Measurements from ENCODE around the gene LIPA. TPM values are rescaled to one million over a fixed set of nuclear protein-coding genes. Genes with fewer than 3 reads are reported as not detected.
A peak's percentile ranks its signal among the peaks of the same experiment; 100 is the strongest.

The LIPA gene
- total and polyA plus RNA-seq, 8 donors: 4.7 to 52.6 (median 17.6) TPM

DNA sequence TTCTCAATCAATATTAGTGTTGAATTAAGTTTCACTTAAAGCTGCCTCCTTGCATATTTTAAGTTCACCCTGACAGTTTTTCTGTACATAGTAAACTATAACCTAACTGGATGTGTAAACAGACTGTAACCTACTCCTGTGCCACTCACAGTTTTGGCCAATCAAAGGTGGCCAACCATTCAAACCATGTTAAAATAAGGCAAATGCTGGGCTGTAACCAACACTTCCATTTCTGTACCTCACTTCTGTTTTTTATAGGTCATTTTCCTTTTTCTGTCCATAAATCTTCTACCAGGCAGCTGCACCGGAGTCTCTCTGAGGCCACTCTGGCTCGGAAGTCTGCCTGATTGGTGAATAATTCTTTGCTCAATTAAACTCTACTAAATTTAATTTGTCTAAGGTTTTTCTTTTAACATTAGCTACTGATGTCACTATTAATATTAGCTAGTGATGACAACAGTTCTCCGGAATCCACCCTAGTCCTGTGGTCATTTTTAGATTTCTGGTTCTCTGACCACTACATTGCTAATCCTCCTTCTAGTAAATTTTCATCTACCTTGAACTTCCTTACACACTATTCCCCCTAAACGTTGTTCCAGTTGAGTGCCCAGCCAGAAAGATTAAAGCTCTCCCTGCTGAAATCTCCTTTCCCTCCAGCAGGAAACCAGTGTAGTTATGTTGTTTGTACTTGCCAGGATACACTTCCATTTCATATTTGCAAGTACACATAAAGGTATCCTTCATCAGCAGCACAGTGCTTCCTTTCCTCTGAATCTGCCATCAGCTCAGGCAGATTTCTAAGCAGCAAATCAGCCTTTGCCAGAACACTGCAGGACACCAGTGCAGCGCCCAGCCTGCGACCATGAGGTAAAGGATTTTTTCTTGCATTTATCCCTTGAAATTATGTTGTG, 31.7 kb upstream of the LIPA start:
- TF ChIP-seq, protein P1, sequence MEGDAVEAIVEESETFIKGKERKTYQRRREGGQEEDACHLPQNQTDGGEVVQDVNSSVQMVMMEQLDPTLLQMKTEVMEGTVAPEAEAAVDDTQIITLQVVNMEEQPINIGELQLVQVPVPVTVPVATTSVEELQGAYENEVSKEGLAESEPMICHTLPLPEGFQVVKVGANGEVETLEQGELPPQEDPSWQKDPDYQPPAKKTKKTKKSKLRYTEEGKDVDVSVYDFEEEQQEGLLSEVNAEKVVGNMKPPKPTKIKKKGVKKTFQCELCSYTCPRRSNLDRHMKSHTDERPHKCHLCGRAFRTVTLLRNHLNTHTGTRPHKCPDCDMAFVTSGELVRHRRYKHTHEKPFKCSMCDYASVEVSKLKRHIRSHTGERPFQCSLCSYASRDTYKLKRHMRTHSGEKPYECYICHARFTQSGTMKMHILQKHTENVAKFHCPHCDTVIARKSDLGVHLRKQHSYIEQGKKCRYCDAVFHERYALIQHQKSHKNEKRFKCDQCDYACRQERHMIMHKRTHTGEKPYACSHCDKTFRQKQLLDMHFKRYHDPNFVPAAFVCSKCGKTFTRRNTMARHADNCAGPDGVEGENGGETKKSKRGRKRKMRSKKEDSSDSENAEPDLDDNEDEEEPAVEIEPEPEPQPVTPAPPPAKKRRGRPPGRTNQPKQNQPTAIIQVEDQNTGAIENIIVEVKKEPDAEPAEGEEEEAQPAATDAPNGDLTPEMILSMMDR (IDR thresholded peaks at IDR 0.05): no peak
- WGBS, 2 donors: 53 to 56% methylated on average over 6 of the region's 6 CpGs
- no peak overlapping the region for H3K4me3 ChIP-seq
- intact Hi-C loops (cut with DNase I): no loop called here
- no peaks in the 10 kb centered on the region for H3K27me3 ChIP-seq
- ATAC-seq (peak in 3 of 4 donors; percentile 53 to 58 (median 57)), DNase-seq (no peak), FAIRE-seq (no peak)
- no peaks in the 10 kb centered on the region for H3K36me3 ChIP-seq
- peak overlapping the region in 3 of 4 donors; percentile 23 to 76 (median 70) for H3K27ac ChIP-seq
- H3K4me1 ChIP-seq: peaks cover 0 to 18% (median 2%) of the 10 kb centered on the region in 3 donors
- H3K9me3 ChIP-seq: no peaks in the 10 kb centered on the region

DNA sequence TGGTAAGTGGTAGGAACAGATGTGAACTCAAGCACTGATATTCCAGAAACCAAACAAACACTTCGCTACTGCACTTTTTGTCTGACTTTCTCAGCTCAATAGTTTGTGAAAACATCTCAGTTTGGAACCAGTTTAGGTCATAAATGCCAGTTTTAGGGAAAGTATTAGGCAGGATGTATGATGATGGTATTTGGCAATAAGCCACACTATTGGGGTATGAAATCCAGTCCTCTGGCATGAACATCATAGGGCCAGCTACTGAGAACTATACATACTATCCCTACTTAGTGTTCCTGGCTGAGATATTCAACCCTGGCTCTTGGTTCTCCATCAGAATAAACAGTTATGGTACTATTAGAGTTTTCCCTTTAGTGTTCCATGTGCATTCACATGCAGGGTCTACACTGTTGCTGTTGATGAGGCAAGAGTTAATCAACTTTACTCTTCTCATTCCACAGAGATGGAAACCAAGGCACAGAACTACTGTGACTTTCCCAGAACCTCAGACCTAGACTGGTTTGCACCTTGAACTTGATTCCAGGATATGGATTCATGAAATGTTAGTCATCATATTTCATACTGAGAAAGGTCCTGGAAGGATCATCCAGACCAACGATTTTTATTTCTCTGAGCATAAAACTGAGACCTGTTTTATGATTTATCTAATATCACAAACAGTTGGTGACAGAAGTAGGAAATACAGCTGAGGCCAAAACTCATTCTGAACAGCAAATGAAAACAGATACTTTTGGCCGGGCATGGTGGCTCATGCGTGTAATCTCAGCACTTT, 30.2 kb upstream of the LIPA start:
- peaks cover 0 to 25% (median 7%) of the 10 kb centered on the region in 3 donors for H3K4me1 ChIP-seq
- DNase-seq: no peak
- H3K27ac ChIP-seq: peak overlapping the region in 1 of 4 donors; percentile 8
- TF ChIP-seq, protein P1 (IDR thresholded peaks at IDR 0.05): no peak
- ATAC-seq: no peak
- intact Hi-C loops (cut with DNase I): no loop called here
- H3K4me3 ChIP-seq: no peak overlapping the region
- H3K9me3 ChIP-seq: no peaks in the 10 kb centered on the region
- no peaks in the 10 kb centered on the region for H3K36me3 ChIP-seq
- H3K27me3 ChIP-seq: no peaks in the 10 kb centered on the region
- 69 to 76% methylated on average over 4 of the region's 4 CpGs for WGBS, 2 donors
- FAIRE-seq: no peak

DNA sequence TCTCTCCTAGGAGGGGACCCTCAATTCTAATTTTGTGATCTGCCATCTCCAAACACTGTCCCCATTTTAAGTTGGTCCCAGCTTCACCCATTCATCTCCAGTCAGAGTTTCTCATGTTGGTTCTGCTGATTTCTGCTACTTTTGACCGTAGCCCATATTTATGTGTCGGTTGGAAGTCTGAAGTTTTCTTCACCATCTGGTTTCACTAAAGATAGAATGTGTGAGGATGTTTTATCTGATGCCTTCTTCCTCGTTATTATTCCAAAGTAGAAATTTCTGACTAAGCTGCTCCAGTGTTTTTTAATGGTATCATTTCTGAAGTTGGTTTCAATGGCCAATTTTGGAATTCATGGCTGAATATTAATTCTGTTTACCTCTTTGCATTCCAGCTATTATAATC, 28.9 kb upstream of the LIPA start:
- FAIRE-seq: no peak
- Histone ChIP-seq H3K9me3 (no peaks in the 10 kb centered on the region), H3K4me3 (no peak overlapping the region), H3K27me3 (no peaks in the 10 kb centered on the region), H3K27ac (peak overlapping the region in 1 of 4 donors; percentile 91), H3K36me3 (no peaks in the 10 kb centered on the region), H3K4me1 (peaks cover 0 to 25% (median 7%) of the 10 kb centered on the region in 3 donors)
- WGBS, 2 donors: 88 to 91% methylated on average over 3 of the region's 3 CpGs
- TF ChIP-seq, protein P1 (IDR thresholded peaks at IDR 0.05): no peak
- no peak for ATAC-seq
- intact Hi-C loops (cut with DNase I): no loop called here
- no peak for DNase-seq

DNA sequence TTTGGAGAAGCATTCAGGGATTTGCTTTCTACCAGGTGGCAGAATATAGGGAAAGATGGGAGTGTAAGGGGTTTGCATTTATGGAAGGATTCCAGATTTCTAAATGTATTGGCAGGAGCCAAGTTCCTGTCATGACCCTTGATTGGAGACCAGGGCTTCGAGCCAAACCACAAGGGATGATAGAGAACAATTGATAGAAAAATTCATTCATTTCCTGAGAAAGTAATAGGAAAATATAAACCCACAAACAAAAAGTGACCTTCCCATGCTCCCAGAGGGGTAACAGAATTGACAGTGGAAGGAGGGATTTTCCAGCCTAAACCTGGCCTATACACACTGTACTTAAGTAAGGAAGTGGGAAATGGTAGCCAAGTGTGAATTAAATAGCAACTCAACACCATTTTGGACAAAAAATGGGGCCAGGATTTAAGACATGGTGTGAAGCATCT, 27.9 kb upstream of the LIPA start:
- Histone ChIP-seq H3K36me3 (no peaks in the 10 kb centered on the region), H3K4me3 (no peak overlapping the region), H3K27me3 (no peaks in the 10 kb centered on the region), H3K27ac (peak overlapping the region in 2 of 4 donors; percentile 80 to 91), H3K4me1 (peaks cover 0 to 25% (median 7%) of the 10 kb centered on the region in 3 donors), H3K9me3 (no peaks in the 10 kb centered on the region)
- FAIRE-seq (no peak), DNase-seq (peak in 3 of 6 donors; percentile 11 to 49 (median 34)), ATAC-seq (peak in 3 of 4 donors; percentile 11 to 36 (median 21))
- WGBS, 2 donors: 15 to 37% methylated on average over 1 of the region's 1 CpG
- TF ChIP-seq, protein P1 (IDR thresholded peaks at IDR 0.05): no peak
- intact Hi-C loops (cut with DNase I): no loop called here
